Tongue (tissue), 2 donors: ENCODE results near the gene FSTL4. TPM values are rescaled to one million over a fixed set of nuclear protein-coding genes. Genes with fewer than 3 reads are reported as not detected.

Experiments used
- DNase-seq: peaks from one replicate; pipeline ENCODE4 v3.0.0-alpha.2; 2015
- total RNA-seq: library from RNA; depleted of rRNA; stranded (reverse); fragments of >200 nt; gene quantifications from one replicate; pipeline ENCODE4 v1.2.3, GENCODE V29; 2014

Gene FSTL4
- total RNA-seq, 1 donor from 2014 or later, result 0.51 TPM

- DNase-seq, result no peak
Measured at GRCh38 chr5:133426264-133426663, 186.1 kb downstream of the FSTL4 start.

GRCh38 chr5:133425764-133426163 lies 186.6 kb downstream of the FSTL4 start:
- no peak for DNase-seq

- DNase-seq, result no peak
Measured at GRCh38 chr5:133425222-133425621, 187.1 kb downstream of the FSTL4 start.

- DNase-seq, result peak; percentile 69
Measured at GRCh38 chr5:133423618-133424282, 188.6 kb downstream of the FSTL4 start.

- peak; percentile 40 for DNase-seq
Measured at GRCh38 chr5:133423011-133423617, 189.2 kb downstream of the FSTL4 start.

- DNase-seq, result no peak
Measured at GRCh38 chr5:133421806-133422205, 190.5 kb downstream of the FSTL4 start.

- peak; percentile 19 for DNase-seq
Measured at GRCh38 chr5:133421394-133421793, 190.9 kb downstream of the FSTL4 start.

GRCh38 chr5:133420440-133421301 lies 191.7 kb downstream of the FSTL4 start:
- DNase-seq, result no peak

GRCh38 chr5:133415906-133416305 lies 196.4 kb downstream of the FSTL4 start:
- DNase-seq, result no peak

GRCh38 chr5:133415506-133415905 lies 196.8 kb downstream of the FSTL4 start:
- no peak for DNase-seq

GRCh38 chr5:133412661-133413060 lies 199.7 kb downstream of the FSTL4 start:
- DNase-seq, result no peak

GRCh38 chr5:133410335-133410828 lies 202.0 kb downstream of the FSTL4 start:
- DNase-seq, result no peak

- no peak for DNase-seq
Measured at GRCh38 chr5:133409210-133409674, 203.1 kb downstream of the FSTL4 start.

- no peak for DNase-seq
Measured at GRCh38 chr5:133408322-133408721, 204.0 kb downstream of the FSTL4 start.

- DNase-seq, result no peak
Measured at GRCh38 chr5:133406977-133407632, 205.2 kb downstream of the FSTL4 start.

GRCh38 chr5:133406208-133406976 lies 205.9 kb downstream of the FSTL4 start:
- no peak for DNase-seq

- no peak for DNase-seq
Measured at GRCh38 chr5:133405275-133406034, 206.9 kb downstream of the FSTL4 start.

GRCh38 chr5:133404724-133405123 lies 207.6 kb downstream of the FSTL4 start:
- DNase-seq, result no peak

- no peak for DNase-seq
Measured at GRCh38 chr5:133403741-133404364, 208.5 kb downstream of the FSTL4 start.

GRCh38 chr5:133402775-133403174 lies 209.6 kb downstream of the FSTL4 start:
- DNase-seq, result no peak
